Gastroesophageal sphincter (tissue), 4 donors: ENCODE data around the gene PARD3B. TPM values are rescaled to one million over a fixed set of nuclear protein-coding genes. Genes with fewer than 3 reads are reported as not detected.

ENCODE experiments used
- ATAC-seq: fragments of 150-250 bp; one replicate; pipeline ENCODE4 v1.9.1; 2016; ENCODE audit warnings: mild to moderate bottlenecking, moderate library complexity
- H3K27ac ChIP-seq, 4 donors: fragments of 200-600 bp; sonication (generic) in 3 of 4; 1 replicate in 3 of 4; 2 replicates in 1 of 4; pipeline ENCODE4 v1.5.1; 2016 to 2019
- H3K27me3 ChIP-seq: fragments of 200-600 bp; sonication (generic); one replicate; pipeline ENCODE4 v1.5.1; 2019
- H3K36me3 ChIP-seq, 2 donors: fragments of 200-600 bp; sonication (generic); one replicate each; pipeline ENCODE4 v1.5.1; 2019; ENCODE audit warnings: control low read depth in 1 of 2
- H3K4me1 ChIP-seq, 3 donors: fragments of 200-600 bp; sonication (generic); 1 replicate in 2 of 3; 2 replicates in 1 of 3; pipeline ENCODE4 v1.5.1; 2016 to 2019; ENCODE audit warnings: control low read depth in 2 of 3
- H3K4me3 ChIP-seq, 2 donors: fragments of 200-600 bp; sonication (generic); one replicate each; pipeline ENCODE4 v1.5.1; 2019; ENCODE audit warnings: mild to moderate bottlenecking in 1 of 2, moderate library complexity in 1 of 2
- H3K9me3 ChIP-seq, 3 donors: fragments of 200-600 bp; sonication (generic); one replicate each; pipeline ENCODE4 v1.5.1; 2017 to 2019; ENCODE audit warnings: control low read depth in 2 of 3
- EP300 ChIP-seq: sonication (generic); formaldehyde crosslinking; IDR thresholded peaks from one replicate; pipeline ENCODE4 v1.6.1; 2017; ENCODE audit warnings: antibody characterized with exemption, mild to moderate bottlenecking
- POLR2A ChIP-seq, 2 donors: fragments of 450-650 bp; IDR thresholded peaks; one replicate each; pipeline ENCODE4 v1.6.1; 2017; ENCODE audit warnings: antibody characterized with exemption in 2 of 2, mild to moderate bottlenecking in 2 of 2, moderate library complexity in 1 of 2
- POLR2AphosphoS5 ChIP-seq: sonication (generic); formaldehyde crosslinking; IDR thresholded peaks from one replicate; pipeline ENCODE4 v1.6.1; 2017; ENCODE audit warnings: antibody characterized with exemption
- whole genome bisulfite sequencing, 2 donors: methylation state at CpG; one replicate each; pipeline ENCODE4 v1.1.5; 2018; ENCODE audit warnings: low coverage in 1 of 2; 5-methylcytosine and 5-hydroxymethylcytosine counted together
- total RNA-seq, 4 donors: library from RNA; depleted of rRNA; stranded (reverse); fragments of >200 nt; gene quantifications; one replicate each; pipeline ENCODE4 v1.1.0, GENCODE V29; 2016
- TF ChIP-seq, protein P1 (sequence below), 4 experiments: fragments of 200-600 bp in 2 of 4; fragments of 450-650 bp in 2 of 4; sonication (generic) in 1 of 4; IDR thresholded peaks; one replicate each; pipeline ENCODE4 v1.5.1; 2017 to 2019; ENCODE audit warnings: antibody characterized with exemption in 4 of 4, mild to moderate bottlenecking in 2 of 4, moderate library complexity in 2 of 4

PARD3B gene
- total RNA-seq, 4 donors from 2014 or later, result 29.6 to 42.2 (median 41.0) TPM

DNA sequence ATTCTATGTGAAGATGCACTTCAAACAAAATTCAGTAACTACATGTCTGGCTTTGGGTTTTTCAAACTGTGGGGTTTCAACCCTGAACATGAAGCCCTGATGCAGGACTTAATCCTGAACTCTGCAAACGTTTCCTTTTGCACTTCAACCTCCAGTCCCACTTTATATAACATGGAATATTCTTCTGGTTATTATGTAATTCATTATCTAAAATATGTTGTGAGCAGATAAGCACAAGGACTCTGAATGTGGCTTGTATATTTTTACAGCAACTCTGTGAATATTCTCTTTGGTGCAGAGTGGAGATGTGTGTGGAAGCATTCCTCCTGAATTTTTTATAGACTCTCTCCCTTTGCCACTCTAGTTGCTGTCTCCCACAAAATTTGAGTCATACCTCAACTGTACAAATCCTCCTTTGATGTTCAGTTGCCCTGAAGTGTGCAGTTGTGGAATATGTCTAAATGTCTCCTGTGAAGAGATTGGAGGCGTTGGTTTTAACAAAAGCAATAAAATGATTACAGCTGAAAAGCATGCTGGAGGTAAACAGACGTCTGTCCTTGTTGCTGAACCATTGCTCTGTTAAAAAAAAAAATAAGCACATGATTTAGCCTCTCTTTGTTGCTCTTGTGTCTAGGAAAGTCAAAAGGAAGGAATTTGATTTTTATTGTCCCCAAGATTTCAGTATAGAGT, 931.9 kb downstream of the PARD3B start:
- 43 to 65% methylated on average over 2 to 3 of the region's 3 CpGs for WGBS, 2 donors
- no peak for TF ChIP-seq POLR2A (IDR thresholded peaks at IDR 0.05)
- Histone ChIP-seq H3K27ac (no peak overlapping the region), H3K27me3 (no peaks in the 10 kb centered on the region), H3K4me3 (no peak overlapping the region), H3K4me1 (no peaks in the 10 kb centered on the region), H3K9me3 (no peaks in the 10 kb centered on the region), H3K36me3 (no peaks in the 10 kb centered on the region)
- ATAC-seq, result no peak

DNA sequence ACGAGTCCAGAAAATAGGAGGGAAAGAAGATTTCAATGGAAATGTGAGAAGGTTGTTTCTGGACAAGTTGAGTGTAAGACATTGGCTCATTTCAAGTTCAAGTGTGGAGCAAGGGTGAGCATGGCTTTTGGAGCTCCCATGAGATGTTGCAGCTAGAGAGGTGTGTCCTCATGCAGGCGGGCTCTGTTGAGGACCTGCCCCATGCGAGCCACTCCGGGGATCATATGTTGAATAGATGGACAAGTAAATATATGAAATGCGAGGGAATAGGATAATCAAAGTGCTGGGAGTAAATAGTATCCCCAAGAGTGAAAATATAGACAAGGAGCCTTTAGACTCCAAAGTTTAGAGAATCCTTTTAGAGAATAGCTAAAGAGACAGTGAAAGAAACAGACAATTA, 936.6 kb downstream of the PARD3B start:
- TF ChIP-seq EP300, result no peak
- TF ChIP-seq, protein P1, sequence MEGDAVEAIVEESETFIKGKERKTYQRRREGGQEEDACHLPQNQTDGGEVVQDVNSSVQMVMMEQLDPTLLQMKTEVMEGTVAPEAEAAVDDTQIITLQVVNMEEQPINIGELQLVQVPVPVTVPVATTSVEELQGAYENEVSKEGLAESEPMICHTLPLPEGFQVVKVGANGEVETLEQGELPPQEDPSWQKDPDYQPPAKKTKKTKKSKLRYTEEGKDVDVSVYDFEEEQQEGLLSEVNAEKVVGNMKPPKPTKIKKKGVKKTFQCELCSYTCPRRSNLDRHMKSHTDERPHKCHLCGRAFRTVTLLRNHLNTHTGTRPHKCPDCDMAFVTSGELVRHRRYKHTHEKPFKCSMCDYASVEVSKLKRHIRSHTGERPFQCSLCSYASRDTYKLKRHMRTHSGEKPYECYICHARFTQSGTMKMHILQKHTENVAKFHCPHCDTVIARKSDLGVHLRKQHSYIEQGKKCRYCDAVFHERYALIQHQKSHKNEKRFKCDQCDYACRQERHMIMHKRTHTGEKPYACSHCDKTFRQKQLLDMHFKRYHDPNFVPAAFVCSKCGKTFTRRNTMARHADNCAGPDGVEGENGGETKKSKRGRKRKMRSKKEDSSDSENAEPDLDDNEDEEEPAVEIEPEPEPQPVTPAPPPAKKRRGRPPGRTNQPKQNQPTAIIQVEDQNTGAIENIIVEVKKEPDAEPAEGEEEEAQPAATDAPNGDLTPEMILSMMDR (IDR thresholded peaks at IDR 0.05), result no peak
- no peak for TF ChIP-seq POLR2A (IDR thresholded peaks at IDR 0.05)
- TF ChIP-seq POLR2AphosphoS5, result no peak
- Histone ChIP-seq H3K4me1 (peaks cover 0 to 10% (median 0%) of the 10 kb centered on the region in 3 donors), H3K36me3 (no peaks in the 10 kb centered on the region), H3K27ac (no peak overlapping the region), H3K4me3 (no peak overlapping the region), H3K9me3 (no peaks in the 10 kb centered on the region), H3K27me3 (no peaks in the 10 kb centered on the region)
- 88 to 100% methylated on average over 1 to 5 of the region's 5 CpGs for WGBS, 2 donors
- no peak for ATAC-seq

DNA sequence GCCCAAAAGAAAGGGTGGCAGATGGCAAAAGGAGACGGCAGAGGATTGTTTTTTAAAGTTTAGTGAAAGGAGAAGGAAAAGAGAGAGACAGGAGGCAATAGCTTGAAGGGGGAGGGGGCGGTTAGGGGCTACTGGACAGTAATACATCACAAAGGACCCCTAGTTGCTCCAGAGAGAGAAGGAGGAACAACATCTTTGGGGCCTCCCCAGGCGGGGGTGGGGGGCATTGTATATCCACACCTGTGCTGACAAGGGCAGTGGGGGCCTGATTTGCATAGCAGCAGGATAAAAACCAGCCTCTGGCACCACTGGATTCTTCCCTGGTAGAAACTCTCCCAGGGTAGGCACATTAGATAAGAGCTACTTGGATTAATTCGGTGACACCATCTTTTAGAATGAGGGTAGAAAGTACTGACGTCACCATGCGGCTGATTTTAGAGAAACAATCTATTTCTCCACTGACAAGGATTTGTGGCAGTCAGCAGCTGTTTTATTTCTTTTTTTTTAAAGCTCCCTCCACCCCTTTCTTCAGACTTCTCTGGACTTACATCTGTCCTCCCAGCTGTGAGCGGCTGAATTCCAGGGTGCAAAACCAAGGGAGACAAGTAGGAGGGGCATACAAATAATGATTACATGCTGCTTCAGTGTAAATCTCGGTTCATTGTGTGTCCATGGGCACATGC, 937.3 kb downstream of the PARD3B start:
- Histone ChIP-seq H3K27me3 (no peaks in the 10 kb centered on the region), H3K36me3 (no peaks in the 10 kb centered on the region), H3K27ac (no peak overlapping the region), H3K9me3 (no peaks in the 10 kb centered on the region), H3K4me3 (no peak overlapping the region), H3K4me1 (peaks cover 0 to 10% (median 0%) of the 10 kb centered on the region in 3 donors)
- TF ChIP-seq POLR2A (IDR thresholded peaks at IDR 0.05) (no peak), EP300 (no peak), POLR2AphosphoS5 (no peak)
- TF ChIP-seq, protein P1 (IDR thresholded peaks at IDR 0.05), result no peak
- 69 to 78% methylated on average over 4 to 6 of the region's 8 CpGs for WGBS, 2 donors
- no peak for ATAC-seq

DNA sequence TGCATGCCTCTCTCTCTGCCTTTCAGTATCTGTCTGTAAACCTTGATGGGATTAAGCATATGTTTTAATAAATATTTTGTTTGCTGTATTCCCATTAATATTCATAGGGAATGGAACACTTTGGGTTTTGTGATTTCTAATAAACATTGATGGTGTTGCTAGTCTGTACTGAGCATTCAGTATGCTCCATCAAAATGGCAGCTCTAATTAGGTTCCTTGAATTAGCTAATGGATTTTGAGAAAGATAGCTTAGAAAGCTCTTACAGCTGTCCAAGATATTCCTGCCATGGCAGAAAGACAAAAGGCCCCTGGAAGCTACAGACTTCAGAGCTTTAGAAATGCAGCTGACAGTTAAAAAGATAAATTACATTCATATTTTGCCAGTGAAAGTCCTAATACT, 937.8 kb downstream of the PARD3B start:
- Histone ChIP-seq H3K27ac (no peak overlapping the region), H3K27me3 (no peaks in the 10 kb centered on the region), H3K4me1 (peaks cover 0 to 10% (median 0%) of the 10 kb centered on the region in 3 donors), H3K36me3 (no peaks in the 10 kb centered on the region), H3K9me3 (no peaks in the 10 kb centered on the region), H3K4me3 (no peak overlapping the region)
- ATAC-seq, result no peak
- TF ChIP-seq POLR2A (IDR thresholded peaks at IDR 0.05) (no peak), POLR2AphosphoS5 (no peak), EP300 (no peak)
- TF ChIP-seq, protein P1 (IDR thresholded peaks at IDR 0.05), result no peak

DNA sequence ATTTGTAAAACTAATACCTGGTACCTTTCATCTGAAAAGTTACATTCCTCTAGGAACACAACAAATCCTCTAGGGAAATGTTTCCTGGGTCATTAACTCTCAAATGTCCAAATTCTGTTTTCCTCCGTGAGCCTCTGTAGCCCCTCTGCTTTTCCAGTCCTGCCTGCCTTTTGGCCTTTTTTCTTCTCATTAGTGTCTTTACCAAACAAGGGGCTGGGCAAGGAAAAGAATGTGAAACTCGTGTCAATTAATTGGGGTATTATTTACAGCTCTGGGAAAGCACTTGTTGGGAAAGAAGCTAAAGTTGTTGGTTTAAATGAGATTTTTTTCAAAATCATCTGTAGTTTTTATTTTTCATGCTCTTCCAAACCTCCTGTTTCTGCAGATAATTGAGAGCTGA, 938.9 kb downstream of the PARD3B start:
- 40 to 54% methylated on average over 2 of the region's 2 CpGs for WGBS, 2 donors
- Histone ChIP-seq H3K4me1 (peaks cover 0 to 10% (median 0%) of the 10 kb centered on the region in 3 donors), H3K27me3 (no peaks in the 10 kb centered on the region), H3K27ac (no peak overlapping the region), H3K4me3 (no peak overlapping the region), H3K36me3 (no peaks in the 10 kb centered on the region), H3K9me3 (no peaks in the 10 kb centered on the region)
- TF ChIP-seq POLR2A (IDR thresholded peaks at IDR 0.05) (no peak), POLR2AphosphoS5 (no peak), EP300 (no peak)
- TF ChIP-seq, protein P1 (IDR thresholded peaks at IDR 0.05), result no peak
- ATAC-seq, result no peak
